Measurements from ENCODE around the gene RNF145.

Gene RNF145

GRCh38 chr5:159209438-159210209, at the start of gene RNF145:
TSS of gene RNF145 (minus strand) at chr5:159209553. CDS start at chr5:159203617, 5,936 bp downstream.
- ChIA-PET POLR2A (no interaction called here), CTCF (no interaction called here)
- peak; percentile 84 for DNase-seq (ENCODE audit: extremely low spot score)
- TF ChIP-seq FOXA1 (IDR thresholded peaks at IDR 0.05) (no peak), L3MBTL2 (conservative IDR thresholded peaks at IDR 0.05) (peak; percentile 97), FOXK2 (IDR thresholded peaks at IDR 0.05) (no peak), BHLHE40 (IDR thresholded peaks at IDR 0.05; ENCODE audit: borderline replicate concordance) (no peak), PKNOX1 (IDR thresholded peaks at IDR 0.05) (no peak), TARDBP (IDR thresholded peaks at IDR 0.05) (peak; percentile 68), ZNF384 (IDR thresholded peaks at IDR 0.05) (no peak)

GRCh38 chr5:159258361-159258760, 49.0 kb upstream of the RNF145 start:
- no peak for DNase-seq (ENCODE audit: extremely low spot score)
- ChIA-PET CTCF (no interaction called here), POLR2A (no interaction called here)
- TF ChIP-seq HDGF (IDR thresholded peaks at IDR 0.05; ENCODE audit: borderline replicate concordance) = no peak
- TF ChIP-seq ARNT (IDR thresholded peaks at IDR 0.05) = no peak
- no peak for TF ChIP-seq L3MBTL2 (conservative IDR thresholded peaks at IDR 0.05)
- TF ChIP-seq BHLHE40 (IDR thresholded peaks at IDR 0.05; ENCODE audit: borderline replicate concordance) = no peak
- no peak for TF ChIP-seq SUZ12 (IDR thresholded peaks at IDR 0.05)
- TF ChIP-seq FOXA1 (IDR thresholded peaks at IDR 0.05) = no peak
- no peak for TF ChIP-seq SP1 (IDR thresholded peaks at IDR 0.05)
- no peak for TF ChIP-seq CTBP1 (IDR thresholded peaks at IDR 0.05; ENCODE audit: borderline replicate concordance)
- TF ChIP-seq ZNF384 (IDR thresholded peaks at IDR 0.05) = no peak

- ChIA-PET CTCF (no interaction called here), POLR2A (no interaction called here)
- TF ChIP-seq SP1 (IDR thresholded peaks at IDR 0.05) = no peak
- no peak for TF ChIP-seq ARNT (IDR thresholded peaks at IDR 0.05)
- no peak for TF ChIP-seq FOXK2 (IDR thresholded peaks at IDR 0.05)
- no peak for TF ChIP-seq SUZ12 (IDR thresholded peaks at IDR 0.05)
- no peak for TF ChIP-seq PKNOX1 (IDR thresholded peaks at IDR 0.05)
- no peak for TF ChIP-seq ZNF384 (IDR thresholded peaks at IDR 0.05)
- no peak for TF ChIP-seq ELF4 (IDR thresholded peaks at IDR 0.05)
- no peak for TF ChIP-seq LEF1 (IDR thresholded peaks at IDR 0.05; ENCODE audit: borderline replicate concordance)
- TF ChIP-seq HDGF (IDR thresholded peaks at IDR 0.05; ENCODE audit: borderline replicate concordance) = no peak
- no peak for TF ChIP-seq FOXM1 (IDR thresholded peaks at IDR 0.05; ENCODE audit: borderline replicate concordance)
- no peak for TF ChIP-seq CTBP1 (IDR thresholded peaks at IDR 0.05; ENCODE audit: borderline replicate concordance)
- no peak for TF ChIP-seq TARDBP (IDR thresholded peaks at IDR 0.05)
- no peak for TF ChIP-seq BHLHE40 (IDR thresholded peaks at IDR 0.05; ENCODE audit: borderline replicate concordance)
- TF ChIP-seq NFRKB (IDR thresholded peaks at IDR 0.05) = no peak
- TF ChIP-seq L3MBTL2 (conservative IDR thresholded peaks at IDR 0.05) = no peak
- no peak for TF ChIP-seq FOXA1 (IDR thresholded peaks at IDR 0.05)
- no peak for DNase-seq (ENCODE audit: extremely low spot score)
Observed at GRCh38 chr5:159257629-159258283, 48.4 kb upstream of the RNF145 start.

GRCh38 chr5:159257007-159257406, 47.7 kb upstream of the RNF145 start:
- TF ChIP-seq CTBP1 (IDR thresholded peaks at IDR 0.05; ENCODE audit: borderline replicate concordance) (no peak), FOXK2 (IDR thresholded peaks at IDR 0.05) (no peak), SUZ12 (IDR thresholded peaks at IDR 0.05) (no peak), HDGF (IDR thresholded peaks at IDR 0.05; ENCODE audit: borderline replicate concordance) (no peak), LEF1 (IDR thresholded peaks at IDR 0.05; ENCODE audit: borderline replicate concordance) (no peak)
- ChIA-PET POLR2A (no interaction called here), CTCF (no interaction called here)
- no peak for DNase-seq (ENCODE audit: extremely low spot score)

GRCh38 chr5:159252195-159252594, 42.8 kb upstream of the RNF145 start:
- POLR2A ChIA-PET = no interaction called here
- no peak for TF ChIP-seq HDGF (IDR thresholded peaks at IDR 0.05; ENCODE audit: borderline replicate concordance)
- CTCF ChIA-PET = interaction anchor here (0.5 to 0.8 kb wide), 2 partner anchors 10 to 78 kb away, joined by 3 to 6 read pairs; no protein-coding TSS in a partner anchor
- DNase-seq (ENCODE audit: extremely low spot score) = no peak

GRCh38 chr5:159249158-159249557, 39.8 kb upstream of the RNF145 start:
- CTCF ChIA-PET = no interaction called here
- POLR2A ChIA-PET = no interaction called here

GRCh38 chr5:159244890-159245289, 35.5 kb upstream of the RNF145 start:
- TF ChIP-seq SUZ12 (IDR thresholded peaks at IDR 0.05) (no peak), CTBP1 (IDR thresholded peaks at IDR 0.05; ENCODE audit: borderline replicate concordance) (no peak), ELF4 (IDR thresholded peaks at IDR 0.05) (no peak), ZNF384 (IDR thresholded peaks at IDR 0.05) (no peak), FOXA1 (IDR thresholded peaks at IDR 0.05) (no peak), FOXM1 (IDR thresholded peaks at IDR 0.05; ENCODE audit: borderline replicate concordance) (no peak), SP1 (IDR thresholded peaks at IDR 0.05) (no peak), NFRKB (IDR thresholded peaks at IDR 0.05) (no peak), HDGF (IDR thresholded peaks at IDR 0.05; ENCODE audit: borderline replicate concordance) (no peak), PKNOX1 (IDR thresholded peaks at IDR 0.05) (no peak), LEF1 (IDR thresholded peaks at IDR 0.05; ENCODE audit: borderline replicate concordance) (no peak), TARDBP (IDR thresholded peaks at IDR 0.05) (no peak)

More at GRCh38 chr5:159249158-159249557, 39.8 kb upstream of the RNF145 start:
- no peak for DNase-seq (ENCODE audit: extremely low spot score)
- TF ChIP-seq LEF1 (IDR thresholded peaks at IDR 0.05; ENCODE audit: borderline replicate concordance) = no peak
- no peak for TF ChIP-seq FOXA1 (IDR thresholded peaks at IDR 0.05)
- TF ChIP-seq TARDBP (IDR thresholded peaks at IDR 0.05) = no peak
- TF ChIP-seq L3MBTL2 (conservative IDR thresholded peaks at IDR 0.05) = no peak
- no peak for TF ChIP-seq NFRKB (IDR thresholded peaks at IDR 0.05)
- TF ChIP-seq HDGF (IDR thresholded peaks at IDR 0.05; ENCODE audit: borderline replicate concordance) = no peak

More at GRCh38 chr5:159244890-159245289, 35.5 kb upstream of the RNF145 start:
- no peak for DNase-seq (ENCODE audit: extremely low spot score)
- ChIA-PET POLR2A (no interaction called here), CTCF (no interaction called here)

All from HEK293T (cell line).